Suprapubic skin (tissue), 4 donors: ENCODE results near the gene RTP5.

Experiments used
- POLR2A ChIP-seq, 2 donors: fragments of 450-650 bp; IDR thresholded peaks; one replicate each; pipeline ENCODE4 v1.6.1; 2017; ENCODE audit warnings: antibody characterized with exemption in 2 of 2, mild to moderate bottlenecking in 2 of 2, moderate library complexity in 2 of 2
- POLR2AphosphoS5 ChIP-seq, 3 donors: sonication (generic); formaldehyde crosslinking; IDR thresholded peaks; one replicate each; pipeline ENCODE4 v1.6.1; 2017; ENCODE audit warnings: antibody characterized with exemption in 3 of 3
- TF ChIP-seq, protein P1 (sequence below), 2 donors: fragments of 200-600 bp in 1 of 2; fragments of 450-650 bp in 1 of 2; sonication (generic) in 1 of 2; IDR thresholded peaks; one replicate each; pipeline ENCODE4 v1.5.1; 2016 to 2019; ENCODE audit warnings: antibody characterized with exemption in 2 of 2, mild to moderate bottlenecking in 1 of 2, moderate library complexity in 1 of 2

DNA sequence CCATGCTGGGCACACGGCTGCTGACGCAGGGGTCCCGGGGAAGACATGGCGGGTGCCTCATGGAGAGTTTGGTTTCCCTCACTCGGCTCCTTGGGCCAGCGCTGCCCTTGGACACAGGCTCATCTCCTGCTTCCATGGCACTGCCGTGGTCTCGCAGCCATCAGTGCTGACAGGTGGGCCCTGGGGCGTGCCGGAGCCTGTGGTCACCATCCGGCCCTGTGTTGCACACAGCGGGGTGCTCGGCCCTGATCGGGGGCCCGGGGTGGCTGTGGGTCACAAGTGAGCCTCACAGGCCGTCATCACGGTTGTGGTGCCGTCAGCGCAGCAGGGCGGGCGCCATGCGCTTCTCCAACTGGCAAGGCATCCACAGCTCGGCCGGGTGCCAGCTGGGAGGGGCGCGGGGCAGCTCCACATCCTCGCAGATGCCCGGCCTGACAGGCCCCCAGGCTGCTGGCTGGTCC, 582 bp downstream of the RTP5 start:
- TF ChIP-seq, protein P1, sequence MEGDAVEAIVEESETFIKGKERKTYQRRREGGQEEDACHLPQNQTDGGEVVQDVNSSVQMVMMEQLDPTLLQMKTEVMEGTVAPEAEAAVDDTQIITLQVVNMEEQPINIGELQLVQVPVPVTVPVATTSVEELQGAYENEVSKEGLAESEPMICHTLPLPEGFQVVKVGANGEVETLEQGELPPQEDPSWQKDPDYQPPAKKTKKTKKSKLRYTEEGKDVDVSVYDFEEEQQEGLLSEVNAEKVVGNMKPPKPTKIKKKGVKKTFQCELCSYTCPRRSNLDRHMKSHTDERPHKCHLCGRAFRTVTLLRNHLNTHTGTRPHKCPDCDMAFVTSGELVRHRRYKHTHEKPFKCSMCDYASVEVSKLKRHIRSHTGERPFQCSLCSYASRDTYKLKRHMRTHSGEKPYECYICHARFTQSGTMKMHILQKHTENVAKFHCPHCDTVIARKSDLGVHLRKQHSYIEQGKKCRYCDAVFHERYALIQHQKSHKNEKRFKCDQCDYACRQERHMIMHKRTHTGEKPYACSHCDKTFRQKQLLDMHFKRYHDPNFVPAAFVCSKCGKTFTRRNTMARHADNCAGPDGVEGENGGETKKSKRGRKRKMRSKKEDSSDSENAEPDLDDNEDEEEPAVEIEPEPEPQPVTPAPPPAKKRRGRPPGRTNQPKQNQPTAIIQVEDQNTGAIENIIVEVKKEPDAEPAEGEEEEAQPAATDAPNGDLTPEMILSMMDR (IDR thresholded peaks at IDR 0.05) = no peak
- TF ChIP-seq POLR2A (IDR thresholded peaks at IDR 0.05) (no peak), POLR2AphosphoS5 (IDR thresholded peaks at IDR 0.05) (no peak)
